Measurements from ENCODE around the gene USP34. TPM values are rescaled to one million over a fixed set of nuclear protein-coding genes. Genes with fewer than 3 reads are reported as not detected.

Gene USP34
- total RNA-seq, 1 experiment from 2014 or later, result 76.3 TPM

DNA sequence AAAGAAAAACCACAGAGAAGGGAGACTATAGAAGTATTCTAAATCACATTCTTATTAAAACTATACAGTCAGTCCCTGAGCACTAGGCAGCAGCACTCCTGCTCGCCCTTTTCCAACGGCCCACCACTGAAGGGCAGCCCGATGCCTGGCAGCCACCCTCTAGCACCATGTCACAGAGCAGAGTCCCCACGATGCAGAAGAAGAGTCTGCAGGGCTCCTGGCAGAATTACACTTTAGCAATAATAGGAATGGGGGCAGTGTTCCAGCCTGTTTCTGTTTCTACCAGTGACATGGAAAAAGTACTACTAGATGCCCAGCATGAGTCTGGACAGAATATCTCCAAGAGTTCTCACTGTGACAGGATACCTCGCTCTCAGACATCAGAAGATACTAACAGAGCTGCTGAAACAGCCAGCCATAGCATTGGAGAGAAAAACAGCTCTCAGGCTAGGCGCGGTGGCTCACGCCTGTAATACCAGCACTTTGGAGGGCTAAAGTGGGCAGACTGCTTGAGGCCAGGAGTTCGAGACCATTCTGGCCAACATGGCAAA is 221.3 kb downstream of the USP34 start:
- Histone ChIP-seq H3K4me2 (ENCODE audit: low read length) (no peak overlapping the region), H3K27me3 (ENCODE audit: insufficient read depth, low read length) (no peaks in the 10 kb centered on the region), H3K4me1 (ENCODE audit: control insufficient read depth in 1 of 2, insufficient read depth in 2 of 2, low read length in 2 of 2) (no peaks in the 10 kb centered on the region), H3K9me3 (ENCODE audit: control insufficient read depth in 1 of 2, insufficient read depth in 1 of 2, low read depth in 1 of 2, low read length in 2 of 2) (no peaks in the 10 kb centered on the region), H3K79me2 (ENCODE audit: insufficient read depth, low read length) (no peaks in the 10 kb centered on the region), H3K36me3 (ENCODE audit: control insufficient read depth in 1 of 2, insufficient read depth in 2 of 2, low read length in 2 of 2) (peaks cover 11 to 15% of the 10 kb centered on the region in 2 experiments; a peak in 3 of 4 replicates), H3K4me3 (replicated peaks in 1 of 2; ENCODE audit: low read depth in 1 of 2, low read length in 2 of 2) (no peak overlapping the region), H4K20me1 (ENCODE audit: insufficient read depth) (no peaks in the 10 kb centered on the region; the same call in 1 of the 2 replicates), H3K9ac (ENCODE audit: low read length) (no peak overlapping the region), H3K9me2 (ENCODE audit: insufficient read depth) (no peaks in the 10 kb centered on the region), H2AFZ (ENCODE audit: low read depth, low read length, poor library complexity, severe bottlenecking) (no peak overlapping the region), H3K27ac (ENCODE audit: low read depth, low read length) (no peak overlapping the region)
- intact Hi-C loops (cut with micrococcal nuclease), result no loop called here
- BruUV-seq (replicated peaks), result no TSS peak
- ChIA-PET CTCF (no interaction called here), RAD21 (ENCODE audit: low non-redundant PET in 1 of 2, low total read pairs in 2 of 2, uncharacterized antibody in 2 of 2, unreplicated experiment in 2 of 2) (no interaction called here), POLR2A (no interaction called here)
- ATAC-seq (no peak), DNase-seq (ENCODE audit: low read depth, low spot score) (no peak)
- TF ChIP-seq, protein P1, sequence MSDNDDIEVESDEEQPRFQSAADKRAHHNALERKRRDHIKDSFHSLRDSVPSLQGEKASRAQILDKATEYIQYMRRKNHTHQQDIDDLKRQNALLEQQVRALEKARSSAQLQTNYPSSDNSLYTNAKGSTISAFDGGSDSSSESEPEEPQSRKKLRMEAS (IDR thresholded peaks at IDR 0.05), result no peak
- TF ChIP-seq, protein P2, sequence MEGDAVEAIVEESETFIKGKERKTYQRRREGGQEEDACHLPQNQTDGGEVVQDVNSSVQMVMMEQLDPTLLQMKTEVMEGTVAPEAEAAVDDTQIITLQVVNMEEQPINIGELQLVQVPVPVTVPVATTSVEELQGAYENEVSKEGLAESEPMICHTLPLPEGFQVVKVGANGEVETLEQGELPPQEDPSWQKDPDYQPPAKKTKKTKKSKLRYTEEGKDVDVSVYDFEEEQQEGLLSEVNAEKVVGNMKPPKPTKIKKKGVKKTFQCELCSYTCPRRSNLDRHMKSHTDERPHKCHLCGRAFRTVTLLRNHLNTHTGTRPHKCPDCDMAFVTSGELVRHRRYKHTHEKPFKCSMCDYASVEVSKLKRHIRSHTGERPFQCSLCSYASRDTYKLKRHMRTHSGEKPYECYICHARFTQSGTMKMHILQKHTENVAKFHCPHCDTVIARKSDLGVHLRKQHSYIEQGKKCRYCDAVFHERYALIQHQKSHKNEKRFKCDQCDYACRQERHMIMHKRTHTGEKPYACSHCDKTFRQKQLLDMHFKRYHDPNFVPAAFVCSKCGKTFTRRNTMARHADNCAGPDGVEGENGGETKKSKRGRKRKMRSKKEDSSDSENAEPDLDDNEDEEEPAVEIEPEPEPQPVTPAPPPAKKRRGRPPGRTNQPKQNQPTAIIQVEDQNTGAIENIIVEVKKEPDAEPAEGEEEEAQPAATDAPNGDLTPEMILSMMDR (IDR thresholded peaks at IDR 0.05 in 2 of 3, conservative IDR thresholded peaks at IDR 0.05 in 1 of 3; ENCODE audit: borderline replicate concordance in 1 of 3, insufficient read depth in 1 of 3, low read depth in 2 of 3, low read length in 2 of 3), result no peak
- TF ChIP-seq SRF (IDR thresholded peaks at IDR 0.05; ENCODE audit: low read depth) (no peak), ZNF274 (IDR thresholded peaks at IDR 0.05; ENCODE audit: low read depth, low read length) (no peak), EZH2 (IDR thresholded peaks at IDR 0.05) (no peak), SIN3A (IDR thresholded peaks at IDR 0.05; ENCODE audit: low read depth) (no peak), POLR2AphosphoS5 (IDR thresholded peaks at IDR 0.05; ENCODE audit: low read depth, low read length) (no peak), YY1 (IDR thresholded peaks at IDR 0.05; ENCODE audit: extremely low read depth, insufficient replicate concordance, low read depth, low read length) (no peak), POLR2A (IDR thresholded peaks at IDR 0.05; ENCODE audit: borderline replicate concordance, extremely low read depth, insufficient read depth, insufficient read length) (no peak), FOSL1 (IDR thresholded peaks at IDR 0.05; ENCODE audit: low read depth) (no peak), EGR1 (IDR thresholded peaks at IDR 0.05; ENCODE audit: low read depth) (no peak), ELF1 (IDR thresholded peaks at IDR 0.05; ENCODE audit: borderline replicate concordance, low read depth) (no peak), JUND (IDR thresholded peaks at IDR 0.05) (no peak)
- TF ChIP-seq, protein P3, sequence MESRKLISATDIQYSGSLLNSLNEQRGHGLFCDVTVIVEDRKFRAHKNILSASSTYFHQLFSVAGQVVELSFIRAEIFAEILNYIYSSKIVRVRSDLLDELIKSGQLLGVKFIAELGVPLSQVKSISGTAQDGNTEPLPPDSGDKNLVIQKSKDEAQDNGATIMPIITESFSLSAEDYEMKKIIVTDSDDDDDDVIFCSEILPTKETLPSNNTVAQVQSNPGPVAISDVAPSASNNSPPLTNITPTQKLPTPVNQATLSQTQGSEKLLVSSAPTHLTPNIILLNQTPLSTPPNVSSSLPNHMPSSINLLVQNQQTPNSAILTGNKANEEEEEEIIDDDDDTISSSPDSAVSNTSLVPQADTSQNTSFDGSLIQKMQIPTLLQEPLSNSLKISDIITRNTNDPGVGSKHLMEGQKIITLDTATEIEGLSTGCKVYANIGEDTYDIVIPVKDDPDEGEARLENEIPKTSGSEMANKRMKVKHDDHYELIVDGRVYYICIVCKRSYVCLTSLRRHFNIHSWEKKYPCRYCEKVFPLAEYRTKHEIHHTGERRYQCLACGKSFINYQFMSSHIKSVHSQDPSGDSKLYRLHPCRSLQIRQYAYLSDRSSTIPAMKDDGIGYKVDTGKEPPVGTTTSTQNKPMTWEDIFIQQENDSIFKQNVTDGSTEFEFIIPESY (IDR thresholded peaks at IDR 0.05; ENCODE audit: extremely low read depth, insufficient replicate concordance, low read length), result no peak
- TF ChIP-seq, protein P4, sequence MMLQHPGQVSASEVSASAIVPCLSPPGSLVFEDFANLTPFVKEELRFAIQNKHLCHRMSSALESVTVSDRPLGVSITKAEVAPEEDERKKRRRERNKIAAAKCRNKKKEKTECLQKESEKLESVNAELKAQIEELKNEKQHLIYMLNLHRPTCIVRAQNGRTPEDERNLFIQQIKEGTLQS (IDR thresholded peaks at IDR 0.05), result no peak
- TF ChIP-seq, protein P5, sequence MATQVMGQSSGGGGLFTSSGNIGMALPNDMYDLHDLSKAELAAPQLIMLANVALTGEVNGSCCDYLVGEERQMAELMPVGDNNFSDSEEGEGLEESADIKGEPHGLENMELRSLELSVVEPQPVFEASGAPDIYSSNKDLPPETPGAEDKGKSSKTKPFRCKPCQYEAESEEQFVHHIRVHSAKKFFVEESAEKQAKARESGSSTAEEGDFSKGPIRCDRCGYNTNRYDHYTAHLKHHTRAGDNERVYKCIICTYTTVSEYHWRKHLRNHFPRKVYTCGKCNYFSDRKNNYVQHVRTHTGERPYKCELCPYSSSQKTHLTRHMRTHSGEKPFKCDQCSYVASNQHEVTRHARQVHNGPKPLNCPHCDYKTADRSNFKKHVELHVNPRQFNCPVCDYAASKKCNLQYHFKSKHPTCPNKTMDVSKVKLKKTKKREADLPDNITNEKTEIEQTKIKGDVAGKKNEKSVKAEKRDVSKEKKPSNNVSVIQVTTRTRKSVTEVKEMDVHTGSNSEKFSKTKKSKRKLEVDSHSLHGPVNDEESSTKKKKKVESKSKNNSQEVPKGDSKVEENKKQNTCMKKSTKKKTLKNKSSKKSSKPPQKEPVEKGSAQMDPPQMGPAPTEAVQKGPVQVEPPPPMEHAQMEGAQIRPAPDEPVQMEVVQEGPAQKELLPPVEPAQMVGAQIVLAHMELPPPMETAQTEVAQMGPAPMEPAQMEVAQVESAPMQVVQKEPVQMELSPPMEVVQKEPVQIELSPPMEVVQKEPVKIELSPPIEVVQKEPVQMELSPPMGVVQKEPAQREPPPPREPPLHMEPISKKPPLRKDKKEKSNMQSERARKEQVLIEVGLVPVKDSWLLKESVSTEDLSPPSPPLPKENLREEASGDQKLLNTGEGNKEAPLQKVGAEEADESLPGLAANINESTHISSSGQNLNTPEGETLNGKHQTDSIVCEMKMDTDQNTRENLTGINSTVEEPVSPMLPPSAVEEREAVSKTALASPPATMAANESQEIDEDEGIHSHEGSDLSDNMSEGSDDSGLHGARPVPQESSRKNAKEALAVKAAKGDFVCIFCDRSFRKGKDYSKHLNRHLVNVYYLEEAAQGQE (IDR thresholded peaks at IDR 0.05; ENCODE audit: low read depth), result no peak

Data from HCT116 (cell line).